Memory B cell (primary cell): Measurements from ENCODE around the gene UBE3D.

ENCODE experiments used
- ATAC-seq: fragments of 150-1000 bp; cut with Tn5 transposase; 2 replicates; pipeline ENCODE4 v1.10.0; 2021; ENCODE audit warnings: low read depth, mild to moderate bottlenecking, moderate library complexity
- DNase-seq, 2 donors: peaks; one replicate each; pipeline ENCODE4 v3.0.0; 2022; ENCODE audit warnings: low spot score in 2 of 2
- H3K27ac Mint-ChIP-seq: one replicate; pipeline ENCODE4 v1.8.0; 2022; ENCODE audit warnings: mild to moderate bottlenecking, moderate library complexity, mixed read lengths
- H3K27me3 Mint-ChIP-seq: one replicate; pipeline ENCODE4 v1.8.0; 2022; ENCODE audit warnings: mixed read lengths
- H3K36me3 Mint-ChIP-seq: one replicate; pipeline ENCODE4 v1.8.0; 2022; ENCODE audit warnings: mild to moderate bottlenecking, mixed read lengths
- H3K4me1 Mint-ChIP-seq: one replicate; pipeline ENCODE4 v1.8.0; 2022; ENCODE audit warnings: mixed read lengths
- H3K4me3 Mint-ChIP-seq: one replicate; pipeline ENCODE4 v1.8.0; 2022; ENCODE audit warnings: mild to moderate bottlenecking, moderate library complexity, mixed read lengths
- H3K9me3 Mint-ChIP-seq: one replicate; pipeline ENCODE4 v1.8.0; 2022; ENCODE audit warnings: mixed read lengths

Gene UBE3D

DNA sequence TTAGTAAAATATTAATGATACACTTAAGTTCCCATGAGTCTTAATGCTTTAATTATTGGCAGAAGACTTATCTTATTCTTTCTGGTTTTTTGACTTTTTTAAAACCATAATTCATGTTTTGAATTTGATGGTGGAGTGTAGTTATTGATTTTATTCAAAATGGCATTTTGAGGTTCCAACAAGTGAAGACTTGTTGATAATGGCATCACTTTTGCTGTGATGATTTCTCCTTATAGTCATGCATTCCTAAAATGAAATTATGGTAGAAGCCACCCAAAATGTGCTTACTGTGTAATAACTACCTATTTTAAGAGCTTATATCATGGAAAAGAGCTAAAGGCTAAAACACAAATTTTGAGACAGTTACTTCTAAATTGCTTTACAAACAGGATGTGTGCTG is 4.0 kb upstream of the UBE3D start:
- no peak for ATAC-seq
- Mint-ChIP-seq H3K36me3 (peaks cover 2% of the 10 kb centered on the region), H3K4me1 (peaks cover 18% of the 10 kb centered on the region)

DNA sequence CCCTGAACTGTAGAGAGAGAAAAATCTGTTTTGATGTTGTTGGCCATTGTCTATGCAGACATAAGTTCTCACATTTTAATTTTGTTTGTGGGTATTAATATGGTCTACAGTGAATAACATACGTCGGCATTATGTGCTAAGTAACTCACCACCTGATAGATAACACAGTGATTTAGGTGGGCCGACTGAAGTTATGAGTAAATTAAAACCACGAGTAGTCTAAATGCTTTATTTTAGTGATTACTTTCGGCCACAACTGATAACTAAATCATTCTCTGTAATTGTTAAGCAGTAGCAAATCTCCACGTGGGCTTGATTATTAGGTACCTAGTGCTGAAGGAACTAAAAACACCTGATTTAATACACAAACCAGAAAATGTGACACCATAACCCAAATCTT is 3.0 kb upstream of the UBE3D start:
- H3K4me1 Mint-ChIP-seq: peaks cover 23% of the 10 kb centered on the region
- peak overlapping the region; percentile 84 for H3K4me3 Mint-ChIP-seq
- peak overlapping the region; percentile 92 for H3K27ac Mint-ChIP-seq
- H3K9me3 Mint-ChIP-seq: no peaks in the 10 kb centered on the region
- H3K36me3 Mint-ChIP-seq: peaks cover 2% of the 10 kb centered on the region
- H3K27me3 Mint-ChIP-seq: no peaks in the 10 kb centered on the region
- DNase-seq (no peak), ATAC-seq (no peak)

More for the DNA sequence above, 4.0 kb upstream of the UBE3D start:
- Mint-ChIP-seq H3K4me3 (no peak overlapping the region), H3K27me3 (no peaks in the 10 kb centered on the region), H3K27ac (no peak overlapping the region), H3K9me3 (no peaks in the 10 kb centered on the region)
- DNase-seq: no peak

DNA sequence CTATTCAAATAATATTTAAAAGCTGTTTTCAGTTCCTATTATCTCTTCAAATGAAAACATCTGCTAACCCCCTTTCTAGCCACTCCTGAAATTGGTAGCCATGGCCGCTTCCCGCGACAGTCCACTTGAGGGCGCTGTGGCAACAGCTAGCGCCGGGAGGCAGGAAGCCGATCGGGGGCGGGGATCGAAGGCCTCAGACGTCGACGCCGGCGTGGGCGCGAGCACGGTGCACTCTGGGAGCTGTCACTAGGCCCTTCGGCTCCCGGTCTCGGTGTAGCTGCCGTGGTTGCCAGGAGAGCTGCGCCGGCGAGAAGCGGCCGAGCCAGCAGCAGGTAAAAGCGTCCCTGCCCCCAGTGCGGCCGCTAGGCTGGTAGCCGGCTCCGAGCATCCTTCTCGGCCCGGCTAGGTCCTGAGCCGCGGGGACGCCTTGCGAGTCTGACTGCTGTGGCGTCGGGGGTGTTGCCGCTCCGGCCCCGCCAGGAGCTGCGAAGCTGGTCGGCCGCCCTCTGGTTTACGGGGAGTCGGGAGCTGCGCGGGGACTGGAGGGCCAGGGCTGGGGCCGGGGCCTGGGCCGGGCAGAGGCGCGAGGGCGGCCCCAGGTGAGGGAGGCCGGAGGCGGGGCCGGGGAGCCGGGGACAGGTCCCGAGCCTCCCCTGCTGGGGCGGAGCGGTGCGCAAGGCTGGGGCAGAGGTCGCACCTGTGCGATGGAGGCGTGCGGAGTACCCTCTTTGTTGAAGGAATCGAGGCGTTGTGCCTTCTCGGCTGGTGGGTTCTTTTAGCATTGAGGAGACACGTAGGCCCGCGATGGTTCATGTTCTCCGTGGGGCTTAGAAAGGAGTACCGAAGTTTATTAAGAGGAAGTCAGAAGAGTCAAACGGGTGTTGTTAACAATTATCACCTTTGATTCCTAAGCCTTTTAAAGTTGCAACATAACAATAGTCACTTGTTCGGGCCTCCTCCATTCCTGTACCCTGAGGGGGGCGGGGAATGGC is 2.1 kb upstream of the UBE3D start, which contains the start of gene DOP1A:
Gene DOP1A, plus strand, starts transcription at position 224 of the 992 bp plus-strand sequence. CDS start 29,307 bp downstream, outside the sequence.
- ATAC-seq (peak; percentile 78), DNase-seq (peak; percentile 97 to 98)
- Mint-ChIP-seq H3K9me3 (no peaks in the 10 kb centered on the region), H3K27me3 (no peaks in the 10 kb centered on the region), H3K4me1 (peaks cover 23% of the 10 kb centered on the region), H3K4me3 (peak within 1 kb of the TSS; percentile 84), H3K27ac (peak within 1 kb of the TSS; percentile 92), H3K36me3 (peaks cover 2% of the 10 kb centered on the region)

DNA sequence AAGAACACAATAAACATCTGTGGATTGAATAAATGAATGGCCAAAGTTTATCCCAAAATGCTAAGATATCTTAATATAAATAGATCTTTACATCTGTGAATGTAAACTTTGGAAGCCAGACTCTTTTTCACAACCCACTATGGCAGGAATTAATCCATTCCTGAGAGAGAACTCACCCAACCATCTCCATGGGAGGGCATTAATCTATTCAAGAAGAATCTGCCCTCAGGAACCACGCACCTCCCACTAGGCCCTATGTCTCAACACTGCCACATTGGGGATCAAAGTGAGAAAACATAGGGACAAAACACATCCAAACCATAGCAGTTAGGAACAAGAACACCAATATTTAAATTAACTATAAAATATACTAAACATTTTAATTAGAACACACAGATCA is 3.4 kb downstream of the UBE3D start:
- Mint-ChIP-seq H3K27ac (no peak overlapping the region), H3K36me3 (peaks cover 6% of the 10 kb centered on the region), H3K27me3 (no peaks in the 10 kb centered on the region)

DNA sequence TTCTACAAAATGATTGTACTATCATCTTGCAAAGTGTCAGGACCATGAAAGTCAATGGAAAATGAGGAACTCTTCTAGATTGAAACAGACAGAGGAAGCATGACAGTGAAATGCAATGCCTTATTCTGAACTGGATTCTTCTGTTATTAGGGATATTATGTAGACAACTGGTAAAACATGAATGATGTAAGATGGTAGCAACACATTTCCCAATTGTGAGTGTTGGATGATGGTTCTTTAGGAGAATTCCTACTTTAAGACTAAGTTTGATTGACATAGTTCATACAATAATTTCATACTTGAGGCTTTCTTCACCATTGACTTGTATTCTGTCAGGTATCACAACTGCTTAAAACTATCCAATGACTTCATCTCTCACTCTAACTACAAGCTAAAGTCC is 4.5 kb downstream of the UBE3D start:
- no peak overlapping the region for H3K27ac Mint-ChIP-seq
- ATAC-seq (no peak), DNase-seq (no peak)
- H3K4me1 Mint-ChIP-seq: peaks cover 25% of the 10 kb centered on the region
- no peaks in the 10 kb centered on the region for H3K9me3 Mint-ChIP-seq
- H3K27me3 Mint-ChIP-seq: no peaks in the 10 kb centered on the region
- no peak overlapping the region for H3K4me3 Mint-ChIP-seq
- peaks cover 13% of the 10 kb centered on the region for H3K36me3 Mint-ChIP-seq

More for the DNA sequence above, 3.4 kb downstream of the UBE3D start:
- no peak overlapping the region for H3K4me3 Mint-ChIP-seq
- DNase-seq: no peak
- no peak for ATAC-seq
- no peaks in the 10 kb centered on the region for H3K9me3 Mint-ChIP-seq
- peaks cover 22% of the 10 kb centered on the region for H3K4me1 Mint-ChIP-seq

DNA sequence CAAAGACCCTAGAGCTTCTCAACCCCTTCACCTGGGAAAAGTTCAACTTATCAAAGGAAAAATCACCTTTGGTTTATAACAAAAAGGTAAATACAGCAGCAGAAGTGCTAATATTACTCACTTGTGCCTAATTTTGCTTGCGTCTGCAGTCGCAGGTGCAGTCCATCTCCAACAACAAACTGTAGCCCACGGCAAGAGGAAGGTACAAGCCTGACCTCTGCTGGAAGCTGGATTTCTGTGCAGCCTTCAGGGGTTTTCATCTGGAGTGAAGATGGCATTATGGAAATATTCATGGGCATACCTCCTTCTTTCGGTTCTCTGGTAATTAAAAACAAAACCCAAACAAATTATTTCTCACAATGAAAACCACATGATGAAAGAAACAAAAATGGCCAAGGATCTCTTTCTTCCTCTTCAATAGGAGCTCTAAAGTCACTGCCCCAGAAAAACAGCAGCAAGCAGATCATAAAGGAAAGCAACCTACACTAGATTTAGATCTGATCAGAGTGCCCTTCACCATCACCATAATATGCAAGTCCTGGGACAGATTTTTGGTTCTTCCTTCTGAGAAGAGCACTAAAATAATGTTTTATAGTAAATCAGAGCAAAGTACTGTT is 7.8 kb downstream of the UBE3D start:
- peaks cover 18% of the 10 kb centered on the region for H3K36me3 Mint-ChIP-seq
- no peak overlapping the region for H3K4me3 Mint-ChIP-seq
- H3K27ac Mint-ChIP-seq: no peak overlapping the region
- no peaks in the 10 kb centered on the region for H3K27me3 Mint-ChIP-seq
- DNase-seq (no peak), ATAC-seq (peak; percentile 62)
- H3K4me1 Mint-ChIP-seq: peaks cover 16% of the 10 kb centered on the region
- H3K9me3 Mint-ChIP-seq: no peaks in the 10 kb centered on the region

DNA sequence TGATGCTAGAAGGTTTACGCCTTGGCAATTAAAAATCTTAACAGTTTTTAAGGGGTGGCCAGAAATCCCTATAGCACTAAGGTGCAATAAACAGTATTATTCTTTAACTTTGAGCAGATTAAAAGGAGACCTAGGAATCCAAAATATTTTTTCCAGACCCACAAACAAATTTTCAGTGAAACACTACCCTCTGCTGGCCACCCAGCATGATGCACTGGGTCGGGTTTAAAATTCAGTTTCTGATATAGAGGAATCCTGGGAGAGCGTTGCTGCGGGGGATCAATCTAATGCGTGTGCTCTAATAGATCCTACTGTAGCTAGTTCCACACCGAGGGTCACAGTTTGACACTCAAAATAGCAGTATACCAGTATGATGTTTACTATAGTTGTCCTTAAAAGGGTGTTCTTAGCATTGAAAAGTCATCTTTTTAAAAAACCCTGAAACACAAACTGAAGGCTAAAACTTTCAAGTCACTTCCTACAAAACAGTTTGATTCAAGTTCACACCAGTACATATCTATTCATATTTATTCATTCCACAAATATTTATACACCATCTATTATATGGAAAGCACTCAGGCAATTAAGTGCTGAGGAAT is 10.2 kb downstream of the UBE3D start:
- H3K27ac Mint-ChIP-seq: no peak overlapping the region
- H3K27me3 Mint-ChIP-seq: no peaks in the 10 kb centered on the region
- DNase-seq: peak; percentile 20 to 36

DNA sequence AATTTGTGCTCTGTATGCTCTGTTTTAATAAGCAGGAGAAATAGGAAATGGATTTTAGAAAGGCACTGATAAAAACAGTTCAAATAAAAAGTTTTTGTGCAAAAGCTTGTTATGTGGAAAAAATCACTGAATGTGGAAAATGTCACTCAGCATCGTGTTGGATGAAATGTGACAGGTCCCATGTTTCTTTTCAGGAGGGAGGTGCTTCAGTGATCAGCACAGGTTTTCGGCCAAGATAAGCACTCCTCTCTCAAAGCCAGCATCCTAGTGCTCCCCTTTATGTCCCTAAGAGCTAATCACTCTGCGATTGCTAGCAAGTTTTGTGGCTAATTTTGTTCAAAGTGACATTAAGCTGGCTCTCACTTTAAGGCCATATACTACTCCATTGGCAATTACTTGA is 12.0 kb downstream of the UBE3D start:
- Mint-ChIP-seq H3K4me3 (no peak overlapping the region), H3K9me3 (no peaks in the 10 kb centered on the region), H3K27me3 (no peaks in the 10 kb centered on the region), H3K36me3 (peaks cover 24% of the 10 kb centered on the region), H3K27ac (no peak overlapping the region), H3K4me1 (peaks cover 6% of the 10 kb centered on the region)
- no peak for DNase-seq
- ATAC-seq: no peak

More for the DNA sequence above, 10.2 kb downstream of the UBE3D start:
- H3K4me1 Mint-ChIP-seq: peaks cover 12% of the 10 kb centered on the region
- no peak overlapping the region for H3K4me3 Mint-ChIP-seq
- H3K36me3 Mint-ChIP-seq: peaks cover 25% of the 10 kb centered on the region
- no peaks in the 10 kb centered on the region for H3K9me3 Mint-ChIP-seq
- ATAC-seq: peak; percentile 60

DNA sequence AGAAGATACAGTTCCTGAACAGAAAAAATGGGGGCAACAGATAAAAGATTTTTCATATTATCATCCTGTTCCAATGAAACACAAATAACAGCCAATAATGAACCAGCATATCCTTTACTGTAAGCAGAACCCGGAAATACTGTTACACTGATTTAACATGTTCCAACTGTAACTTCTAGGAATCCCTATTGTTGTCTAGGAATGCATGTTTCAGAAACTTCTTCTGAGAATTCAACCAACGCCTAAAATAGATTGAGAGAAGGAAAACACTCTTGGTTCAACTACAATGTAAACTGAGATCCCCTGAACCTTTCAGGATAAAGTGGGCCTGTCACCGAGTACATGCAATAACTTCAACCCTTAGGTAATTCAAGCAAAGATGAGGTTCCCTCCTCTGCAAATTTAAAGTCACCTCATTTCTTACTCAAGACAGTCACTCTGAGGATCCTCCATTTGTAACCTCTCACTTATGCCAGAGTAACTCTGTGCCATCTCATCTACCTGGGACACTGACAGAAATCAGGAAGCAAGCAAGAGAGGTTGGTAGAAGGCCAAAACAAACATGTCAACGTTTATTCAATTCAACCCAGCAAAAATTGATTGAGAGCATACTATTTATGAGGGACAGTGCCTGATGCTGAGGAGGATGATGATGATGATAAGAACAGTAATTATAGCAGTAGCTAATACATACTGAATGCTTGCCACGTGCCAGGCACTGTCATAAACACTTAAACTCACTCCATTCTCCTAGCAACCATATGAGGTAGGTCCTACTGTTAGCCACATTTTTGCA is 14.1 kb downstream of the UBE3D start:
- peaks cover 25% of the 10 kb centered on the region for H3K36me3 Mint-ChIP-seq
- peak overlapping the region; percentile 45 for H3K27ac Mint-ChIP-seq
- H3K4me1 Mint-ChIP-seq: peaks cover 5% of the 10 kb centered on the region
- H3K27me3 Mint-ChIP-seq: no peaks in the 10 kb centered on the region
- no peak overlapping the region for H3K4me3 Mint-ChIP-seq
- H3K9me3 Mint-ChIP-seq: no peaks in the 10 kb centered on the region
- ATAC-seq (no peak), DNase-seq (no peak)

DNA sequence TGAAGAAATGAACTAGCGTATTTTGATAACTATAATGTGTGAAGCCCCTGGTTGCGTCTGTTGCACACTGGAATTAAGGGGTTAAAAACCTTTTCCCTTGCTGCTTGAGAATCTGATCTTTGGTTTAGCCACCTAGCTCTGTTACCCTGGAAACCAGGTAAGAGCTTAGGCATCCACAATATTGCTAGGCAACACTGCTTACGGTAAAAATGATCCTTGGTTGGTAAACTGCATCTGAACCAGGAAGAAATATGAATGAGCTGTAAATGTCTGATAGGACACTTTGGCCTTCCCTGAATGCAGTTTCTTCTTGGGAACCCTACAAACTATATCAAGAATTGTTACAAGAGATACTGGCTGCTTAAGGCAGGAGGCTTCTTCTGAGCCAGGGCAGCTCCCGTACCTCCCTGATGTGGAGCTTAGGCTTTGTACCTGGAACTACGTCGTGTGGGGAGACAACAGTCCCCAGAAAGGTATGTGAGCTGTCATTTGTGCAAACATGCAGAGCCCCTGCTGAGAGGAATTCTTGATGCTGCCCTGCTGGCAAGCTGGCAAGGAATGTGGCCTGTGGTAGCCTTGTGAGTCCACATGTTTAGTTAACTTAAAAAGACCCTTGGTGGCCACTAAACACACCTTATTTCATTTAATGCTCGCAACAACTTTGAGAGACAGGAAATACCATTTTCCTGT is 18.4 kb downstream of the UBE3D start:
- Mint-ChIP-seq H3K27me3 (no peaks in the 10 kb centered on the region), H3K9me3 (no peaks in the 10 kb centered on the region), H3K36me3 (peaks cover 12% of the 10 kb centered on the region), H3K4me3 (no peak overlapping the region), H3K4me1 (no peaks in the 10 kb centered on the region), H3K27ac (no peak overlapping the region)
- no peak for DNase-seq
- no peak for ATAC-seq

DNA sequence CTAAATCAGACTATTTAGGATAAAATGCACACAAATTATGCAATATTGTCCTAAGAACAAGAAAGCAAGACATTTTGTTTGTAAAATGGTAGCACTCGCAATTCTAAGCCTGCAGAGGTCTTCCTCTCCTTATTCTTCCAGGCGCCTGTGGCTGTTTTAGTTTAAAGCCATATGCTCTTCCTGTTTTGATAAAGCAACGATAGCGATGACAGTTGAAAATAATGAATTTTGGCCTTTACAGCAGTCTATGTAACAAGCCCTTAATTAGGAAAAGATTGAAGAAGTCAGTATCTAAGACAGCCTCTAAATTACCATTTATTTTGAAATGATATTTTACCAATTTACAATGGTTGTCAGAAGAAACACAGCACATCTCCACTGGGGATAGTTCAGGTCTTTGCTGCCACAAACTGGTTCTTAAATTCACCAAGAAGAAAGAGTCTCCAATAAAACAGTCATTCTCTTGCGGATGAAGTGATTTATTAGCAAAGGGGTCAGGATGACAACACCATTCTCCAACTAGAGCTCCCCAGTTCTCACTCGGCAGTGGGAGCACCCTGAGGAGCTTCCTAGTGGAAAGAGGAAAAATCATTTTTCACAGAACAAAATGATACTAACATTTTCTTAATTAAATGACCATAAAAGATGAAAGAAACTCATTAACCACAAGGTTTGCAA is 21.4 kb downstream of the UBE3D start:
- no peak for ATAC-seq

DNA sequence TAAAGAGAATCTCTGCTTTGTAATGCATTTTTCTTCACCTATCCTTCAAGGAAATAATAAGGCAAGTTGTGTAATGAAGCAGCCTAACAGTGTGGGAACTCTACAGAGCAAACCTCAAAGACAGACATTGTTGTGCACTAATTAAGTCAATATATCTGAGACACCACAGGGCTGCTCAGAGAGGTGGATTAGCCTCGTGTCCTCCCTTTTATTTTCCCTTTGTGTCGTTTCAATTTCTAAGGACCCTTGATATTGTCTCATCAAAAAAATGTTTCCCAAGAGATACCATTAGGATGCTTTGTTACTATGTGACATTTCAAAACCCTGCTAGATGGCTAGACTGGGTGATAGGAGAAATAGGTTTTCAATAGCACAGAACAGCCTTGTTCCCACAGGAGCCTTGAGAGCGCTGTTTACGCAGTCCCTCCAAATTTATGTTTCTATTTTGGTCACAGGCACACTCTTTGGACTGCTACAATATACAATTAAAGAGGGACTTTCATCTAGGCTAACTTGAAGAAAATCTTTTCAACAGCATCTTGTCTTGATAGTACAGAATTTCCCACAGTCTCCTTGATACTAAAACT is 23.1 kb downstream of the UBE3D start:
- H3K27me3 Mint-ChIP-seq: no peaks in the 10 kb centered on the region
- H3K9me3 Mint-ChIP-seq: no peaks in the 10 kb centered on the region
- DNase-seq (no peak), ATAC-seq (no peak)
- H3K36me3 Mint-ChIP-seq: peaks cover 7% of the 10 kb centered on the region
- no peaks in the 10 kb centered on the region for H3K4me1 Mint-ChIP-seq
- H3K4me3 Mint-ChIP-seq: no peak overlapping the region
- no peak overlapping the region for H3K27ac Mint-ChIP-seq

More for the DNA sequence above, 21.4 kb downstream of the UBE3D start:
- Mint-ChIP-seq H3K4me1 (no peaks in the 10 kb centered on the region), H3K27me3 (no peaks in the 10 kb centered on the region), H3K4me3 (no peak overlapping the region), H3K27ac (no peak overlapping the region), H3K9me3 (no peaks in the 10 kb centered on the region), H3K36me3 (peaks cover 9% of the 10 kb centered on the region)
- DNase-seq: no peak
